NCI-H82 treated with DMSO at 0.1 percent for 48 hours (cell line): ENCODE measurements around the gene NCOA7.

Experiments
- DNase-seq: peaks from one replicate; lab custom pipeline; 2025; ENCODE audit not compliant: unreplicated experiment; lab: John Stamatoyannopoulos, UW

The NCOA7 gene

DNA sequence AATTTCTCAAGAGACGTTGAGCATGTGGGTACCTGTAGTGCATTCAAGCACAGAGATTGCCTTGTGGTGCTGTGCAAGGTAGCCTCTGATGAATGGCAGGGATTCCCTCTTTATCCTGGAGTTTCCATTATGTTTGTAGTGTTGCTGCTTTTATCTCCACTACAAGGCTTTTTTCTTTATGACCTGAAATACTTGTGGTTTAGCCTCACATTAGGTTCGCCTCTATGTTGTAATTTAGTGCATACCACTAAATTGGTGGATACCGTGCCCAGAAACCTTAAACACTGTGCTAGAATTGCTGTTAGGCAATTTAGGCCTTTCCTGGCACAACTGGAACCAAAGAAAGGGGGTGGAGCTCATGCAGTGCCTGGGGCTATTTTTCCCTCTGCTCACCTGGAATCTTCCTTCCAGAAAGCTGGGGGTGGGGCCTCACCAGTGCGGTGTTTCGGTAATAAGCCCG is 76.8 kb downstream of the NCOA7 start:
- no peak for DNase-seq

DNA sequence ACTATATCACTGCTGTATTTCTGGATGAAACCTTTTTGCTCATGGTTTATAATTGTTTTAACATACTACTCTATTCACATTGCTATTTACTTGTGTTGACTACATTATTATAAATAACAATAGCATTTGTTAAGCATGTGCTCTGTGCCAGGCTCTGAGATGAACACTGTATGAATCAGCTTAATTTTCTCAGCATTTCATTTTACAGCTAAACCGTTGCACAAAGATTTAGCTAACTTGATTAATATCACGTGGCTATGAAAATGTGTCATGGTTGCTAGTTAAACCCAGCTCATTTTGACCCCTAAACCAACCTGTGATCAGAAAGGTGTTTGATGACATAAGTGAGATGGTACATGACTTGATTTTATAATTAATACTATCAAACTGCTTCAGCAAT is 77.5 kb downstream of the NCOA7 start:
- no peak for DNase-seq

DNA sequence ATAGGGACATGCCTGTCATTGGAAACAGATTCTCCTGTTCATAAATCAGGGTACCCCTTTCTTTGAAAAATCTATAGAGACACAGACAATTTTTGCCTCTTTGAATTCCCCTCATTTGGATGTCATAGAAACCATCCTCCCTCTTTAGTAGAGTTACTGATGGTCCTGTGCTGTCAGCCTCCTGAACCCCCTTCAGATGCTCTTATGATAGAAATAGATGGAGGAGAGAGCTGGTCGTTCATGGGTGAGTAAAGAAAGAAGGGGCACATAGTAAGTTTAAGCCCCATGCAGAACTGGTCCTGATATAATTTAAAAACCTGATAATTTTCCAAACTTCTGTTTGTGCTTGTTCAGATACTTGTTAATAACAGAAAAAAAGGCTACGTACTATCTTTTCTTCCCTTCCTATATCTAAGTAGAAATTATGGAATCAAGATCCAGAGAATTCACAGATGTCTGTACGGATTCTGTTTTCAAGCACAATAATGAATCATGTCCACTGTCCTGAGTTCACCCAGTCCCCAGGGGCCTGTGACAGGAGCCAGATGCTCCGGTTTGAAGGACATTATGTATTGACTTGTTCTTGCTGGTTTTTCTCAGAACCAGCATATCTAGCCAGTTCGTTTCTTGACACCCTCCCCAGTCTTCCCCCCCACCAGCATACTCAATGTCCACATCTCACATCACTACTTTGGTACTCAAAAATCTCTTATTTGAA is 78.1 kb downstream of the NCOA7 start:
- DNase-seq, result peak; percentile 38

DNA sequence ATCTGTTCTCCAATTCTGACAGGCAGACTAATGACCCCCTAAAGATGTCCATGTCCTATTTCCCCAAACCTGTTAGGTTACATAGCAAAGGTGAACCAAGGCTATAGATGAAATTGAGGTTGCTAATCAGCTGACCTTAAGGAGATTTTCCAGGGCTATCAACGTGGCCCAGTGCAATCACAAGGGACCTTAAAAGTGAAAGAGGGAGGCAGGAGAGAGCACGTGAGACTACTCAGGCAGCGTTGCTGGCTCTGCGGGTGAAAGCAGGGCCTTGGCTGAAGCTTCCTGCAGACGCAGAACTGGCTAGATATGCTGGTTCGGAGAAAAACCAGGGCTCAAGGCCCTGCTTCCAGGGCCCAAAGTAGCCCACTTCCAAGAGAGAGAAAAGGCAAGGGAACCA is 78.7 kb downstream of the NCOA7 start:
- DNase-seq, result no peak

DNA sequence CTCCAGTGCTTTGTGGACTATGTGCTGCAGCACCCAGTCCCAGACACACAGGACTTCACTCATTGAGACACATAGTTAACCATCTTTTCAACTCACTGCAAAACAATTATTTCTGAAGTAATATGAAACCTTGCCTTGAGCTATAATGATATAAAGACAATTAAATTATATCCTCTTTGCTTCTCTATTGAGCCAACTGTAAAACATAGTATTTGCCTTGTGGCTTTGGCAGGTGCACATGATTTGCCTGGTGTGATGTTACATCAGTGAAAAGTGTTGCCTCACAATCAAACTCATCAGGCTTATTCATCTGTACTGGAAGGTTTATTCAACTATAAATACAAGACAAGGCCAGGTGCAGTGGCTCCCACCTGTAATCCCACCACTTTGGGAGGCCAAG is 80.6 kb downstream of the NCOA7 start:
- no peak for DNase-seq

DNA sequence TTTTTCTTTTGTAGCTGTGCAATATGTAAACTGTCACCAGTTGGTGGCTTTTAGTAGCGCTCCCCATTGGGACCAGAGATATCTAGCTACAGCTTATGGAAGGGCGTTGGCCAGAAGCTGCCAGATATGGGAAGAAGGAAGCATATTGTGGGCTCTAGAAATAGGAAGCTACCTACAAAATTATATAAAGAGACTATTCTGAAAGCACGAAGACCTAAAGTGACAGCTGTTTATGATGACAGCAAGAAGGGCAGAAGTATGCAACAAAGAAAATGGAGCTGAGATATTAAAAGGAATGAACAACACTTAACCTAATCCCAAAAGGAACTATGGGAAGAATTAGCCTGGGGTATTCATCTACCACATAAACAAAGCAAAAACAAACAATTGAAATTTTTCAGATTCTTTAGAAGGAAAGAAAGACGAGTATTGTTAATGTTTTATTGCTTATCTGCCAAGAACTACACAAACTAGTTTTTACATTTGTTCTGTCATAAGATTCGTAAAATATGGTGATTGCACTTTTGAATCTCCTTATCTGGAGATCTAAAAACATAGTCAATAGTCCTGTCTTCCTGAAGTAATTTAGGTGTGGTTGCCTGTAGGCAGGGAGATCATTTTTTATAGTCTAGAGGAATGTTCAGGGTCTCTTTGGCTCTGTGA is 81.6 kb downstream of the NCOA7 start:
- no peak for DNase-seq

DNA sequence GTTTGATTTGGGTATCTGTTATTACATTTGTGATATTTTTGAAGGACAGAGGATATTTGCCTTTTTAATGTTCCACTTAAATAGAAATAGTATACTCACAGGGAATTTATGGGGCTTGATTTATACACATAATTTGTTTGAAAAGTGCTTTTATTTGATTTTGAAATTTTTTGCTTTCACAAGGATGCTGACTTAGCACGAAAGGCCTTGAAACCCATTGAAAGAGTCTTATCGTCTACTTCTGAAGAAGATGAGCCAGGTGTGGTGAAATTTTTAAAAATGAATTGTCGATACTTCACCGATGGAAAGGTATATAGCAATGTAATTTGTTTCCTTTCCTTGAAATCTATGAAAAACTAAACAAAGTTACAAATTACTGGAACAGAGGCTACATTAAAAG is 91.5 kb downstream of the NCOA7 start:
- no peak for DNase-seq

DNA sequence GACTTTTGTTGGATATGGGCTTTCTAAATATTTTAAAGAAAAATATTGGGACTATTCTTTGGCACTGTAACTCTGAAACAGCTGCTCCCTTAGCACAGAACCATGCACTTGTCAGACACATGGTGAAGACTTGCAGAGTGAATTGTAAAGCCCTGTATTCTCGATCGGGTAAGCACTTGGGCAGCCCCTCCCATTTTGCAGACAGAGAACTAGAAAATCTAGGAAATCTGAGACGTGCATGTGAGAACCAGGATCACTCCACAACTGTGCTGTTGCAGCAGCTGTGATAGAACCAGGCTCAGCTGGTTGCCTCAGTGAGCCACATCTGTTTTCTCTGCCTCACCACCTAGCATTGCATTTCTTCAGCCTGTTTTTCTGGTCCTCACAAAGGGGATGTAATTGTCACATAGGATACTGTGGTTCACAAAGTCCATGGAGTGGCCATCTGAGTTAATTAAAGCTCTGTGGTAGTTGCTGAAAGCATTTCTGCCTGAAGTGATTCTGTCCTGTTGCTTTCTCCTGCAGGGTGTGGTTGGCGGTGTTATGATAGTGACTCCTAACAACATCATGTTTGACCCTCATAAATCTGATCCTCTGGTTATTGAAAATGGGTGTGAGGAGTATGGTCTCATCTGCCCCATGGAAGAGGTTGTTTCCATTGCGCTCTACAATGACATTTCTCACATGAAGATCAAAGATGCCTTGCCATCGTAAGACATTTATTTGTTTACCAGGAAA is 94.0 kb downstream of the NCOA7 start:
- no peak for DNase-seq

DNA sequence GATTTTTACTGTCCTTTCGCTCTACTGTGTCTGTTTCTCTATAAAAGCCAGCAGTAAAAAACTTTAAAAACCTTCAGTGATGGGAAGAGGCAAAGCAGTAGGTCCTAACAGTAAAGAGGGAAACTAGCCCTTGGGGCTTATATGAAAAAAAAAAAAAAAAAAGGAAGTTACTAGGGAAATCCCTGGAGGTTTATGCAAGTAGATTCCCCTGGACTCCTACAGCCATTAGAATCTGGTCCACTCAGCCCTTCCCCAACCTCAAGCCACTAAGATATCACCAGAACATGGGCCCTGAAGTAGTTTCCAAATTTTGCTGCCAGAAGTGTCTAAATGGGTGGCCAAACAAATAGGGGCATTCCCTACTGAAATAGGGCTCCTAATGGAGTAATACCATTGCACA is 95.3 kb downstream of the NCOA7 start:
- DNase-seq, result peak; percentile 26

DNA sequence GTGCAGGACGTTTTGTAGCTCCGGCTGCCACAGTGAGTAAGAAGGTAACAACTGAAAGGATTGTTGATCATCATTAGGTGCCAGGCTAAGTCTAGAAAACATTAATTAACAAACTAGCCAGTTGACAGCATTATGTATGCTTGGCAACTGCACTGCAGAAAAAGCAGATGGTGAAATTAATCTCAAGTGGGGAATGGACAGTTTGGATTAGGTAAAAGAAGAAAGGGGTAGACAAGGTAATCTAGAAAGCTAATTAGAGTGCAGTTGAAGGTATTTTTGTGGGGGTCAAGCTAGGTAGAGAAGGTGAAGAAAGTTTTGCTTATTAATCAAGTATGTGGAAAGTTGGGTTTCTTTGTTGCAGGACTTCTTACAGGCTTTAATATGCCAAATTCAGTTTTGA is 96.2 kb downstream of the NCOA7 start:
- DNase-seq, result peak; percentile 94

DNA sequence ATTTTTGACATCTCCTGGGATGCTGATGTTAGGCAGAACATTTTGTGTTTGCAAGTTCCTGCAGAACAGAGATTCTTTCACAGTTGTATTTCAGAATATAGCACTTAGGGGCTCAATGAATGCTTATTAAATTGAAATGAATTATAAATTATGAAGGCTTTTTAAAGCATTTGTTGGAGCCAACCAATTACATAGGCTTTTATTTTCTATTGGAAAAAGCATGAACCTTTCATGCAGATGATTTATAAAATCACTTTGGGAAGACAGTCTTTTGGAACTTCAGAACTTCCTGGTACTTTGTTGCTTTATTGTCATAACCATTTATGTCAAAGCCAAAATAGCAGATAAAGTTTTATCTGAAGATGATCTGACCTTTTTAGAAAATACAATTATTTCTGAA is 96.6 kb downstream of the NCOA7 start:
- no peak for DNase-seq

DNA sequence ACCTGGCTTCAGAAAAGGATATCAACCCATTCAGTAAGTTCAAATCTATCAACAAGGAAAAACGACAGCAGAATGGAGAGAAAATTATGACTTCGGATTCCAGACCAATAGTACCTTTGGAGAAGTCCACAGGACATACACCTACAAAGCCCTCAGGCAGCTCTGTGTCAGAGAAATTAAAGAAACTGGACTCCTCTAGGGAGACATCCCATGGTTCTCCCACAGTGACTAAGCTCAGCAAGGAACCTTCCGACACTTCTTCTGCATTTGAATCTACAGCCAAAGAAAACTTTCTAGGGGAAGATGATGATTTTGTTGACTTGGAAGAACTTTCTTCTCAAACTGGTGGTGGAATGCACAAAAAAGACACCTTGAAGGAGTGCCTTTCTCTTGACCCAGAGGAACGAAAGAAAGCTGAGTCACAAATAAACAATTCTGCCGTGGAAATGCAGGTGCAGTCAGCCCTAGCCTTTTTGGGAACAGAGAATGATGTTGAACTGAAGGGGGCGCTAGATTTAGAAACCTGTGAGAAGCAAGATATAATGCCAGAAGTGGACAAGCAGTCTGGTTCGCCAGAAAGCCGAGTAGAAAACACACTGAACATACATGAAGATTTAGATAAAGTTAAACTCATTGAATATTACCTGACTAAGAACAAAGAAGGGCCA is 98.4 kb downstream of the NCOA7 start:
- peak; percentile 35 for DNase-seq

DNA sequence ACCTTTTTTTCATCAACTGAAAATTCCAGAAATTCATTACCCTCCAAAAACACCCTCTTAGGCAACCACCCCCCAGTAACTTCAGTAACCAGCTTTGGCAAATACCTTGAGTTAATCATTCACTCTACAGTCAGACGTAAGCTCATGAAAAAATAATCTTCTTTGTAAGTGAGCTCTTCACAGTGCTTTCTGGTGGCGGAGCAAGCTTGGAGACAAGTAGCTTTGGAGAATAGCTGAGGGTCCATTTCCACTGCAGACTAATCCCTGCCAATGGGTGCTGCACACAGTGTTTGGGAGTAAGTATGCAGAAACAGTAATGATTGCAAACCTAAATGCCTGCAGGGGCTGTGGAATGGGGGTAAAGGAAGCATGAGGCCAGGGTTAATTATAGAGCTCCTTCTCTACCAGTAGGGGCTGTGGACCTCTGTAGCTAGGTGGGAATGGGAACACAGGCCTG is 109.0 kb downstream of the NCOA7 start:
- DNase-seq, result peak; percentile 95

DNA sequence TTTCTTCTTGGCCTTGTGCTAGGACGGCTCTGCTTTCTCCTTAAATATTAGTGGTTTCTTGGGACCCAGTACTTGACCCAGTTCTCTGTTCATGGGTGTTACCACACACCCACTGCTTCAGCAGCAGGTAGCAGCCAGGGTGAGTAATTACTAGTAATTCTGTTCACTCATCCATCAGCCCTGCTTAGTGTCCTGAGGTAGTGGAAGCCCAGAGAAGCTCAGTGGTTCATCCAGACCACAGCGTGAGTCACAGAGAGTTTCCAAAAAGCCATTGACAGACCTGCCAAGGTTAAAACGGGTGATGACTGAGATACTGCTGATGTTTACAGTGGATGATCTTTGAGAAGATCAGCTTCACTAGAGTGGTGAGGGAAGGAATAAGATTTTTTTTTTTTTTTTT is 114.1 kb downstream of the NCOA7 start:
- DNase-seq, result no peak

DNA sequence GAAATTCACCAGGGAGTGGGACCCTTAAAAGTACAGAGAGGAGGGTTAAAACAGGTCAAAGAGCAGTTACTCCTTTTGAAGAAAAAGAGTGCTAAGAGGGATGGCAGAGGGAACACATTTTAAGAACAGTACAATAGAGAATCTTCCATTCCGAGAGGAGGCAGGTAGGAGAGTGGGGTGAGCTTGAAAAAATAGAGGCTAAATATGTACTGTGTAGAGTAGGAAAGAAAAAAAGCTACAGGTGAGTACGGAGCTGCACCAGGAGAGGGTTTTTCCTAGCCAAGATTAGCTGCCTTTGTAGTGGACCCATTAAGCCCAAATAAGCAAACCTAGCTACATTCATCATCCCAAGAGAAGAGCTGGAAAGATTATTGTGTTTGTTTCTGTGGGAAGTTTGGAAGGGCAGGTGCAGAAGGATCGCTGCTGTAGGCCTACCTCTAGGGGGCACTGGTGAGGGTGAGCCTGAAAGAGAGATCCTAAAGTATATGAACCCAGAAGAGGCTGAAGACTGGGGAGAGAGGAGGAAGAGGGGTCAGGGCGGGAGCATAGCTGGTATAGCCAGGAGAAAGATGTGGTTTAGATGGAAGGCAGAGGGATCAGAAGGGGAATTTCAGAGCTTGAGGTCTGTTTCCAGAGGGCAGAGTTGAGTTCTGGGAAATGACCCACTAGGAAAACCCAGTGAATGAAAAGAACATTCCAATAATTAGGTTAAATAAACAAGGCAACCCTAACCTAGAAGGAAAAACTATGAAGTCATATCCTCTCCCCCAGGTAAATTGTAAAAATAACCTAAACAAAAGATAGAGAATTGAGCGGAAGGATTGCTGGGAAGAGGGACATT is 115.6 kb downstream of the NCOA7 start:
- DNase-seq, result no peak

DNA sequence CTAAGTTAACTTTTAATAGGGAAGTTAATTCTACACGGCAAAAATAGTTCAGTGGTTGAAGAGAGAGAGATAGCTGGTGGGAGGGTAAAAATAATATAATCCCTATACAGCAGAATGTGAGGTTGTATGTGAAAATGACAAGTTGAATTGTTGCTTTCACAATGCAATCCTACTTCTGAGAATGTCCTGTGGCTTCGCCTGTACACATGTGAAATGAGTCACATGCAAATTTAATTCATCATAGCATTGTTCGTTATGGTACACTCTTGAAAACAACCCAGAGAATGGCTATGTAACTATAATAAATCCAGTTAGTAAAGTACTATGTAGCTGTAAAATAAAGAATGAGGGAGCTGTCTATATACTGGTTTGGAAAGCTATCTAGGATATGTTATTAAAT is 119.8 kb downstream of the NCOA7 start:
- no peak for DNase-seq

DNA sequence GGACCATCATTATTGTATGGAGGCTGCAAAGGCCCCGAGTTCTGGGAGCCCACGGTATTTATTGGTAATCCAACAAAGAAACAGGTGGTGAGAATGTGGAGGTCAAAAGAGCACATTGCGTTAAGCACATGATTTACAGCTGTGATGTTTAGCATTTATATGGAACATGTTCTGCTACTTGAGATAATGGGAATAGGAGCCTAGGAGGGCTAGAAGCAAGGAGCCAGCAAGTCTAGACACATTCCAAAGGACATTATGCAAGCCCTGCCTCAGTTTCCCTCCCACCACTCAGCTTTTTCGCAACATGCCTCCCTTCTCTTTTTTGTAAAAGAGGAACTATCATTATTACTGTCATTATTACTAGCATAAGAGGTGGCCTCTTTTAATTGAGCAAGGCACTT is 120.3 kb downstream of the NCOA7 start:
- DNase-seq, result peak; percentile 76

DNA sequence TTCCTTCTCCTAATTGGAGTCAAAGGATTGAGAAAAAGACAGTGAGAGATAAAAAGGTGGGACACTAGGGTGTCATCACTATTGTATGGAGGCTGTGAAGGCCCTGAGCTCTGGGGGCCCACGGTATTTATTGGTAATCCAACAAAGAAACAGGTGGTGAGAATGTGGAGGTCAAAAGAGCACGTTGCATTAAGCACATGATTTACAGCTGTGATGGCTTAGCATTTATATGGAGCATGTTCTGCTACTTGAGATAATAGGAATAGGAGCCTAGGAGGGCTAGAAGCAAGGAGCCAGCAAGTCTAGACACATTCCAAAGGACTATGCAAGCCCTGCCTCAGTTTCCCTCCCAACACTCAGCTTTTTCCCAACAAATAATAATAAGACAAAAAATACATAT is 121.7 kb downstream of the NCOA7 start:
- peak; percentile 48 for DNase-seq

DNA sequence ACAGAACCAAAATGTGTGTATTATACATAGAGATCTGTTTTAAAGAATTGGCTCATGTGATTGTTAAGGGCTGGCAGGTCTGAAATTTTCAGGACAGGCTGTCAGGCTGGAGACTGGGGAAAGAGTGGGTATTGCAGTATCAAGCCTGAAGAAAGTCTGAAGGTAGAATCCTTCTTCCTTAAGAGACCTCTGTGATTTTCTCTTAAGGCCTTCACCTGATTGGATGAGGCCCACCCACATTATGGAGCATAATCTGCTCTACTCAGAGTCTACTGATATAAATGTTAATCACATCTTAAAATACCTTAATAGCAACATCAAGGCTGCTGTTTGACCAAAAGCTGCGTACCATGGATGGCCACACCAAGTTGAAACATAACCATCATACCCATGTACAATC is 122.4 kb downstream of the NCOA7 start:
- no peak for DNase-seq

DNA sequence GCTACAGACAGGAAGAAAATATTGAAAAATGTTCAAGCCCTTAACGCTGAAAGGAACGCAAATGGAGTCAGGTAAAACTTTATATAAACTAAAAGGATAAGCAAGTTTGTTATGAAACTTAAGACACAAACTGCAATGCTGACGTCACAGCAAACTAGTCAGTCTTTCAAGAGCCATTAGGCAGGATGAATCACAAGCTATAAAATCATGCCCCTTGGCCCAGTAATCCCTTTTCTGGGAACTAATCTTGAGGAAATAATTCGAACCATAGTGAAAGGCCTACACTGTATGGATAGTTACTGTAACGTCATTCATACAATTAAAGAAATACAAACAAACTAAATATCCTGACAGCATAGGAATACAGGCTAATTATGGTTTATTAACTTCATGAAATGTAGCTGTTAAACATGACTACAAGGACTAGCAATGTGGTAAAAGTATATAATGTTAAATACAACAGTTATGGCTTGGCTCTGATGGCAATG is 123.1 kb downstream of the NCOA7 start:
- DNase-seq, result peak; percentile 52
